Bronchial smooth muscle cell (primary cell): ENCODE measurements around the gene TPBG. TPM values are rescaled to one million over a fixed set of nuclear protein-coding genes. Genes with fewer than 3 reads are reported as not detected.

Source experiments
- total RNA-seq: library from RNA; depleted of rRNA; stranded (reverse); fragments of >200 nt; gene quantifications from 2 replicates; pipeline ENCODE4 v1.2.1, GENCODE V29; 2014

TPBG gene
- total RNA-seq = 26.8 and 39.9 TPM in 2 replicates

GRCh38 chr6:82363428-82364086, at the start of gene TPBG:
Gene TPBG, plus strand, starts transcription at chr6:82363817. Its CDS starts 1,145 bp downstream, at chr6:82364962.

Other genes starting within 250 kb of the TPBG start
- gene IBTK, start 116.1 kb upstream of the TPBG start, total RNA-seq = 36.2 and 49.0 TPM in 2 replicates